GM18909 (cell line): ENCODE results near the gene GTPBP1.

Experiments
- ATAC-seq: cut with Tn5 transposase; IDR thresholded peaks from one replicate; pipeline ENCODE4 v1.9.1; 2021; ENCODE audit warnings: mild to moderate bottlenecking; ENCODE audit not compliant: unreplicated experiment, poor library complexity

Gene GTPBP1

GRCh38 chr22:38724176-38724575 lies 18.4 kb downstream of the GTPBP1 start:
- no peak for ATAC-seq

- no peak for ATAC-seq
These were observed 19.3 kb downstream of the GTPBP1 start for GRCh38 chr22:38724926-38725571.

- ATAC-seq: no peak
These were observed 20.3 kb downstream of the GTPBP1 start for GRCh38 chr22:38725900-38726655.

DNA sequence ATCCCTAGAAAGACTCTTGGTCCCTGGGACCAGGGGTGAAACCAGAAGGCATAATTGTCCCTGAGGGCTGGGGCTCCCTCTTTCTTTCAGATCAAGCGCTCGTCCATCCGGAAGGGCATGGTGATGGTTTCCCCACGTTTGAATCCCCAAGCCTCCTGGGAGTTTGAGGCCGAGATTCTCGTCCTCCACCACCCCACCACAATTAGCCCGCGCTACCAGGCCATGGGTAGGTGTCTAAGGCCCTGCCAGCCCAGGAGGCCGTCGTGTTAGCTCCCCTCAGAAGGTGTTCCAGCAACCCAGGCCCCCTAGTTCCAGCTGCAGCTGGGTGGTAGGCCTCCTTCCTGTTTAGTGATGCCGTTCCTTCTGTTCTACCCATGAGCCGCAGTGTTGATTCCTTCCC lies 21.4 kb downstream of the GTPBP1 start:
- ATAC-seq: no peak

- no peak for ATAC-seq
These were observed 22.0 kb downstream of the GTPBP1 start for GRCh38 chr22:38727530-38728451.

GRCh38 chr22:38728871-38729796 lies 23.4 kb downstream of the GTPBP1 start:
- ATAC-seq: no peak

DNA sequence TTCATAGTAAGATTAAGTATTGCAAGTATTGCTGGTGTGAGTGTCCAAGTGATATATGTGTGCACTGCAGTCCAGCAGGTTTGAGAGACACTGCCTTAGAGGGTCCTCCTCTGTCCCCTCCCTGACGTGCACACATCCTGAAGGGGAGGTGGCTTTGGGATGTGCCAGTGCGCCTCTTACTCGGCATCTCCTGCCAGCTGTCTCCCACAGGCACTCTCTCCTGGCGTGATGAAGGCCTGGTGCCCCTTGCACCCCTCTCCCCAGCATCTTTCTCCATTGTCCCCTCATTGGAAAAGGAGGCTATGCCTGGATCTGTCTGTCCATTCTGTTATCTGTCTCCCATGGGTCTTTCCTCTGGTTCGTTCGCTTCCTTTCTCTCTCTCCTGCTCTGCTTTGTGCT lies 24.2 kb downstream of the GTPBP1 start:
- no peak for ATAC-seq

GRCh38 chr22:38730411-38730871 lies 24.7 kb downstream of the GTPBP1 start:
- ATAC-seq: no peak

DNA sequence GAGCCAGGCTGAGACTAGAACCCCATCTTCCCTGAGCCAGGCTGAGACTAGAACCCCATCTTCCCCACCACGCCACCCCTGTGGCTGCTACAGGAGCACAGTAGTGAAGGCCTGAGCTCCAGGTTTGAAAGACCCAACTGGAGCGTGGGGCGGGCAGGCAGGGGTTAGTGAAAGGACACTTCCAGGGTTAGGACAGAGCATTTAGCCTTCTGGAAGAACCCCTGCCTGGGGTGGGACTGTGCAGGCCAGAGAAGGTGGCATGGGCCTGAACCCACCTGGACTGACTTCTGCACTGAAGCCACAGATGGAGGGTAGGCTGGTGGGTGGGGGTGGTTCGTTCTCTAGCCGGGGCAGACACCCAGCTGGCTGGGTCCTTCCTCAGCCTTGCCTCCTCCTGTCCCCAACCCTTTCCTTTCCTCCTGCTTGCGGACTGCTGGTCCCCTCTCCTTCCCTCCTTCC lies 26.0 kb downstream of the GTPBP1 start:
- no peak for ATAC-seq

- ATAC-seq: no peak
These were observed 26.6 kb downstream of the GTPBP1 start for GRCh38 chr22:38732251-38732815.

DNA sequence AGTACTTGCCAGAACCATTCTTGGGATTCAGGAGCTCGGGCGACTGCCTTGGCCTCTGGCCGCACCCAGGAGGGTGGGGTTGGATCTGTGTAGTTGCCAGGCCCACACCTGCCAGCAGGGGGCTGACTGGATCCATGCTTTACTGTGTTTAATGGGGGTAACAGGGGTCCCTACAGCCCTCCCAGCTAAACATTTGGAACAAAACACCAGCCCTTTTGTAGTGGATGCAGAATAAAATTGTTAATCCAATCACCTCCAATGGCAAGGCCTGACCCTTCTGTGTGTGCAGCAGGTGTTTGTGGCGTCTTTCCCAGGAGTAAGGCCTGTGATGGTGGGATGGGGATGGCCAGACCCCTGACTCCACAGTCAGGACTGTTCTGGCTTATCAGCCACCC lies 27.6 kb downstream of the GTPBP1 start:
- ATAC-seq: no peak

GRCh38 chr22:38733724-38734381 lies 28.1 kb downstream of the GTPBP1 start:
- no peak for ATAC-seq

- no peak for ATAC-seq
These were observed 28.8 kb downstream of the GTPBP1 start for GRCh38 chr22:38734421-38735100.

- ATAC-seq: no peak
These were observed 29.4 kb downstream of the GTPBP1 start for GRCh38 chr22:38735126-38735464.

- no peak for ATAC-seq
These were observed 29.9 kb downstream of the GTPBP1 start for GRCh38 chr22:38735465-38736256.

GRCh38 chr22:38736257-38736570 lies 30.5 kb downstream of the GTPBP1 start:
- no peak for ATAC-seq

GRCh38 chr22:38737302-38738060 lies 31.7 kb downstream of the GTPBP1 start:
- no peak for ATAC-seq
